Loucy (cell line): ENCODE results near the gene RCAN1.

ENCODE experiments used
- EZH2phosphoT487 ChIP-seq: fragments of 200-600 bp; IDR thresholded peaks from 2 replicates; pipeline ENCODE4 v1.6.1; 2018; ENCODE audit warnings: antibody characterized with exemption, mild to moderate bottlenecking, moderate library complexity, borderline replicate concordance
- TF ChIP-seq, protein P1 (sequence below): fragments of 200-600 bp; sonication (generic); conservative IDR thresholded peaks from 2 replicates; pipeline ENCODE4 v1.5.1; 2014; ENCODE audit warnings: mild to moderate bottlenecking, antibody characterized with exemption, low read length

DNA sequence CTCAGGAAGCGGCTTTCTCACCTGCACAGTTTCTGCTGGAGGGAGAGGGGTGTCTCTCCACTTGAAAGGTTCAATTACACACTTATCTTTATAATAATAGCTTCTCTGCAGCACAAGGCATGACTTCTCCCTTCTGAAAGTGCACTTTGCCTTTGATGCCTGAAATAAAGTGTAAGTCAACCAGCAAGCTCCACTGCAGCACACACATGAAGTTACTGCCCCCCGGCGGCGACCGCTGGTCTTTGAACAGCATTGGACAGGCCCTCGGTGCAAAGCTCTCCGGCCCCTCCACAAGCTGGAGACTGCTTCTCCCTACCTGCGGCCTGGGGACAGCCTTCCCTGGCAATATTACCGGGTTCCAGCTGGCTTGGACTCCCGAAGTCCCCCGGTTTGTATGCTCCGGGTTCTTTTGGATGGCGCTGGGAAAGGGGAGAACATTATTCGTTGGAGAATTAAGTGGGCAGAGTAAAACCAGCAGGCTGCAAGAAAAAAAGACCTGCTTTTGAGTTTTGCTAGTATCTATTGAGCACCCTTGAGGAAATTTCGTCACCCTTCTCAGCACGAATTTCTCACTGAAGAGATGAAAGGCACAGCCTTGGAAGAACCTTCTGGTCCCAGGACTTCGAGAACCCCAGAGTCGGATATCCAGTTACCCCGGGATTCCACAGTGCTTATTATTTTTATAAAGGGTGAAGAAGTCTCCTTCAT is 11.8 kb downstream of the RCAN1 start:
- TF ChIP-seq, protein P1, sequence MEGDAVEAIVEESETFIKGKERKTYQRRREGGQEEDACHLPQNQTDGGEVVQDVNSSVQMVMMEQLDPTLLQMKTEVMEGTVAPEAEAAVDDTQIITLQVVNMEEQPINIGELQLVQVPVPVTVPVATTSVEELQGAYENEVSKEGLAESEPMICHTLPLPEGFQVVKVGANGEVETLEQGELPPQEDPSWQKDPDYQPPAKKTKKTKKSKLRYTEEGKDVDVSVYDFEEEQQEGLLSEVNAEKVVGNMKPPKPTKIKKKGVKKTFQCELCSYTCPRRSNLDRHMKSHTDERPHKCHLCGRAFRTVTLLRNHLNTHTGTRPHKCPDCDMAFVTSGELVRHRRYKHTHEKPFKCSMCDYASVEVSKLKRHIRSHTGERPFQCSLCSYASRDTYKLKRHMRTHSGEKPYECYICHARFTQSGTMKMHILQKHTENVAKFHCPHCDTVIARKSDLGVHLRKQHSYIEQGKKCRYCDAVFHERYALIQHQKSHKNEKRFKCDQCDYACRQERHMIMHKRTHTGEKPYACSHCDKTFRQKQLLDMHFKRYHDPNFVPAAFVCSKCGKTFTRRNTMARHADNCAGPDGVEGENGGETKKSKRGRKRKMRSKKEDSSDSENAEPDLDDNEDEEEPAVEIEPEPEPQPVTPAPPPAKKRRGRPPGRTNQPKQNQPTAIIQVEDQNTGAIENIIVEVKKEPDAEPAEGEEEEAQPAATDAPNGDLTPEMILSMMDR = peak; percentile 69
- TF ChIP-seq EZH2phosphoT487 = no peak
